Measurements from ENCODE around the gene SYN1.
"Not testable (repeated sequence)": the region's sequence is repeated elsewhere in the genome, so short reads cannot be mapped to it uniquely, and the experiment has no call there.

The SYN1 gene

DNA sequence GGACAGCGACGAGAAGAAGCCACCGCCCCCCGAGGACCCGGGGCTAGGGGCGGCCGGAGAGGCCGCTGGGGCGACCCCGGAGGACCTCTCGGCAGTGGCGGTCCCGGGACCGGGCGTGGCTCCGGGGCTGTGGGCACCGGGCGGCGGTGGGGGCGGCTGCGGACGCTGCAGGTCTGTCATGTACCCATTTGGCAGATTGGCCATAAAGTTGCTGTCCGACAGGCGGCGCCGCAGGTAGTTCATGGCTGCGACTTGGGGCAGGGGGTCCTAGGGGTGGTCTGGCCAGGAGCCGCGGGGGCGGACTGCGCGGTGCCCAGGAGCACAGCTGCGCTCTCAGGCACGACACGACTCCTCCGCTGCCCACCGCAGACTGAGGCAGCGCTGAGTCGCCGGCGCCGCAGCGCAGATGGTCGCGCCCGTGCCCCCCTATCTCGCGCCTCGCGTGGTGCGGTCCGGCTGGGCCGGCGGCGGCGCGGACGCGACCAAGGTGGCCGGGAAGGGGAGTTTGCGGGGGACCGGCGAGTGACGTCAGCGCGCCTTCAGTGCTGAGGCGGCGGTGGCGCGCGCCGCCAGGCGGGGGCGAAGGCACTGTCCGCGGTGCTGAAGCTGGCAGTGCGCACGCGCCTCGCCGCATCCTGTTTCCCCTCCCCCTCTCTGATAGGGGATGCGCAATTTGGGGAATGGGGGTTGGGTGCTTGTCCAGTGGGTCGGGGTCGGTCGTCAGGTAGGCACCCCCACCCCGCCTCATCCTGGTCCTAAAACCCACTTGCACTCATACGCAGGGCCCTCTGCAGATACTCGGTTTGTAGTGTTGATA is at the start of gene SYN1:
SYN1 (minus strand) TSS at position 372 of the 817 bp plus-strand sequence; CDS start at position 243, 129 bp downstream.
- peak; percentile 65 to 88 for DNase-seq

DNA sequence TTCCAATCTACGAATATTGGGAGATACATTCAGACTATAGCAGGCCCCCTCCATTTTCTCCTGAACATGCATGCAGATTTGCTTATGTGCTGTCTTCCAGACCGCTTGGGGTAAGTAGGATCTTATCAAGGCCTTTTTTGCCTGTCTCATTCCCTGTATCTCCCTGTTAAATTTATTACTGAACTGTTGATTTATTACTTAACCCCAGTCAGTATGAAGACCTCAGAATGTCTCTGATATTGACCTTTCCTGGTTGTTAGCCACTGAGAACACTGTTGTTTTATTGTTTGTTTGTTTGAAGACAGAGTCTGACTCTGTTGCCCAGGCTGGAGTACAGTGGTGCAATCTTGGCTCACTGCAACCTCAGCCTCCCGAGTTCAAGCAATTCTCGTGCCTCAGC is 46.1 kb upstream of the SYN1 start:
- DNase-seq, result not testable (repeated sequence)

DNA sequence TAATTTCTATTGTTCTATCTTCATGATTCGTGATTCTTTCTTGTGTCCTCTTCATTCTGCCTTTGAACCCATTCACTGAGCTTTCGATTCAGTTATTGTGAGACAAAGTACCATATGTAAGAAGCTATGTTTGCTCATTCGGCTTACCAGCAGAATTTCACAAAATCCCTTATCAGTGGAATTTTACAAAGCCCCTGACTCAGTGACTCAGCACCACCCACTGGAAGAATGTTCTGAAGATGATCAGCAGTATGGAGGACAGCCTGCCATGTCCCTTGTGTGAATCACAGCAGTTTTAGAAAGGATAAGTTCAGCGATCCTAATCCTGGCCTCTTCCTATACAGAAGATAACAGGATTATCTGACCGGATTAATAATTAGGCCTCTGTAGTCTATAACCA is 45.1 kb upstream of the SYN1 start:
- DNase-seq, result peak in 1 of 2 experiments; percentile 75

DNA sequence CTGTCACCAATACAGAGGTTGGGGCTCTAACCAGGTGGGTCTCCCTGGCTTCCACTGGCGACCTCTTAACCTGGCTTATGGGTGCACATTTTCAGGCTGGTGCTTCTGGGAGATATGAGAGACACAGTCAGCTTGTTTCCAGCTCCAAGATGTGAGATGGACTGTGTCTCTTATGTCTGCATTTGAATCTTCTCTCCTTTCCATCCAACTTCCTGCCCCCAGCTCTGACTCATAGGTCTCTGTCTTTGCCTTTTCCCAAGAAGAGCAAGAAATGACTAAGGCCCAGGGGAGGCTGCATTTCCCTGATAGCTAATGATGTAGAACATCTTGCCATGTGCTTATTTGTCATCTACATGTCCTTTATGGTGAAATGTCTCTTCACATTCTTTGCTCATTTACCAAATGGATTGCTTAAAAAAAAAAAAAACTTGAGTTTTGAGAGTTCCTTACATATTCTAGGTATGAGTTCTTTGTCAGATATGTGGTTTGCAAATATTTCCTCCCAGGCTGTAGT is 42.5 kb upstream of the SYN1 start:
- no peak for DNase-seq

DNA sequence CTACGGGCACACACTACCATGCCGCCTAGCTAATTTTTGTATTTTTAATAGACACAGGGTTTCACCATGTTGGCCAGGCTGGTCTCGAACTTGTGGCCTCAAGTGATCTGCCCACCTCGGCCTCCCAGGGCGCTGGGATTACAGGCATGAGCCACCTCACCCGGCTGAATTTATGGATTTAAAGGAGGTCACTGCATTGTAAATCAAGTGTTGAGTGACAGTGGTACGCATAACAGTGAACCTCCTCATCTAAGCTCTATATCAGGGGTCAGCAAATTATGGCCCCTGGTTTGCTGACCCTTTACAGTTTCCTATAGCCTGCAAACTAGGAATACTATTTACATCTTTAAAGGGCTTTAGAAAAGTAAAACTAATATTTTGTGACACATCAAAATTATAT is 41.9 kb upstream of the SYN1 start:
- DNase-seq, result no peak

DNA sequence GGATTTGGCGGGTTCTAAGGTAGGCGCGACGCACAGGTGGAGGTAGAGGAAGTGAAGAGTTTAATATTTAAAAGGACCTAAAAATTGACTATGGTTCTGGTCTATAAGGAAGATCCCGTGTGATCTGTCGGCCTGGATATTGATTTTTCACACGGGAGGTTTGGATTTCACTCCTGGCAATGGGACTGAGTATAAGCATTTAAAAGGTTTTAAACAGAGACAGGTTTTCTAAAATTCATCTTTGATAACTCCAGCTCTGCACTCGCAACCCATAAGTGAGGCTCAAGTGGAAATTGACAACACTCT is 39.7 kb upstream of the SYN1 start:
- DNase-seq, result no peak

DNA sequence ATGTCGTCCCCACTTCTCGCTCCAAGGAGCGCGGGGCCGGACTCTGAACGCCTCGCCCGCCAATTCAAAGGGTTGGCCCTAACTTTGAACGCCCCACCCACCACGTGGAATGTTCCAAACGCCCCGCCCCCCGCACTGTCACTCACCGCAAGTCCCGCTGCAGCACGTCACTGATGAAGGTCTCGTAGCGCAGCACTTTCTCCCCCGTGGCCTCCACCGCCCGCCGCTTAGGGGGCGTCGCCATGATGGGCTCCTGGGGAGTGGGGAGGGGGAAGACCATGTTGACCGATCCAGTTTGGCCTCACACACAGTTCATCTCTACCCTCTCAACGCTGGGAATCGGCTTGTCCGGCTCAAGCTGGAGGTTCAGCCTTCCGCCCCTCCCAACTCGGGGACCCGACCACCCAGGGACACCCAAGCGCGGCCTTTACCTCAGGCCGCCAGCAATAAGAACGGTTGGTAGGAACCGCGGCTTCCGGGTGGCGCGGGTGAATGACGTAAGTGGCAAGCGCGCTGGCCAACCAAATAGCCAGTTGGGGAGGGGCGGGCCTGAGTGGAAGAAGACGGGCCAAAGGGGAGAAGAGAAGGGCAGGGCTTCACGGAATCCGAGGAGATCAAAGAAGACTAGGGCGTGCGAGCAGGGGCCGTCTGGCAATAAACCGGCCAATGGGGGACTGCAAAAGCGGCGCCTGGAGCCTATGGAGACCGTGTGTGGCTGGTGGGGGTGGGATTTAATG is 39.2 kb upstream of the SYN1 start, which contains the start of gene UXT:
UXT (minus strand) TSS at position 497 of the 737 bp plus-strand sequence; CDS start at position 244, 253 bp downstream.
- DNase-seq, result peak; percentile 94 to 95

DNA sequence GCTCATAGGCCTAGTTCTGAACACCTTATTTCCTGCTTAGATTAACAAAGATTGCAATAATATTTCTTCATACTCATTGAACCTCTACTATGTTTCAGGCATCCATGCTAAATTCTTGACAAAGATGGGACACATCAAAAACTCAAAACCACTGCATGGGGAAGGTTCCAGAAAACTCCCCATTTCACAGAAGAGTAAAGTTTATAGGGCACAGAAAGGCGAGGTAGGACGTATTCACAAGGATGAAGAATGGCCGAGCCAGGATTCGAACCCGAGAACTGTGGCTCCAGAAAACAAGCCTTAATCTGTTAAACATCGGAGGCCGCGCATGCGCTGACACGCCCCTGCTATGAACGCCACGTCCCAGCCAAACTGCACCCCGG is 38.6 kb upstream of the SYN1 start:
- DNase-seq, result no peak

DNA sequence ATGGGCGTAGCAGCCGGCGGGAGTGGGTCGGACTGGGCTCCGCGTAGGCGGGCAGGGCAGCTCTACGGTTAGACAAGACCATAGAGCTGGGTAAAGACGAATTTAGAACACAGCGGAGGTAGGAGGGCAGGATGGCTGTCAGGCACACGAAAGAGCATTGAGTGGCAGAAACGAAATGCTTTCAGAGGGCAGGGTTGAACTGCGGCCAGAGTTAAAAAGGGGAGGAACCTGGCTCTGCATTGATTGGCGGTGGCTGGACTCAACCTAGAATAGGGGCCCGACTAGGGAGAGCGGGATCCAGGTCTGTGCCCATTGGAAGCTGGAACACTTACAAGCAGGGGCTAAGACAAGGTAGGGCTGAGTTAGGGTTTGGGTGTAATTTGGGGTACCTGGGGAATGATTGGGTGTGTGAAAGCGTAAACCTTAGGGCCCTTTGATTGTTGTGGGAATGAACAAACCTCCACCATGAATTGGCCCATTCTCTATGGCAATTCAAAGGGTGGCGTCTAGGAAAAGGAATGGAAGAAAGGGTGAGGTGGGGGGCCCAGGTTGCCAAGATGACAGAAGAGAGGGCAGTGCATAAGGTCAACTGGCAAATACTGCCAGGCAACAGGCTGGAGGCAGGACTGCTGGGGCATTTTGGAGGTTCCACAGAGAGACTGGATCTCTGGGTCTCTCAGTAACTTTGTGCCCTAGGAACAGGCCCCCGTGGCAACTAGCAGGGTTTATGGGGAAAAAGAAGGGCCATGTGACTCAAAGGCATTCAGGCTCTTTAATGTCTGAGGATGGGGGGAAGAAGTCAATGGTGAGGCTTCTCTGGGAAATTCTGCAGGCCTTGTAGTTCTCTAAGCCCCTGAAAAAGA is 31.6 kb upstream of the SYN1 start:
- no peak for DNase-seq

DNA sequence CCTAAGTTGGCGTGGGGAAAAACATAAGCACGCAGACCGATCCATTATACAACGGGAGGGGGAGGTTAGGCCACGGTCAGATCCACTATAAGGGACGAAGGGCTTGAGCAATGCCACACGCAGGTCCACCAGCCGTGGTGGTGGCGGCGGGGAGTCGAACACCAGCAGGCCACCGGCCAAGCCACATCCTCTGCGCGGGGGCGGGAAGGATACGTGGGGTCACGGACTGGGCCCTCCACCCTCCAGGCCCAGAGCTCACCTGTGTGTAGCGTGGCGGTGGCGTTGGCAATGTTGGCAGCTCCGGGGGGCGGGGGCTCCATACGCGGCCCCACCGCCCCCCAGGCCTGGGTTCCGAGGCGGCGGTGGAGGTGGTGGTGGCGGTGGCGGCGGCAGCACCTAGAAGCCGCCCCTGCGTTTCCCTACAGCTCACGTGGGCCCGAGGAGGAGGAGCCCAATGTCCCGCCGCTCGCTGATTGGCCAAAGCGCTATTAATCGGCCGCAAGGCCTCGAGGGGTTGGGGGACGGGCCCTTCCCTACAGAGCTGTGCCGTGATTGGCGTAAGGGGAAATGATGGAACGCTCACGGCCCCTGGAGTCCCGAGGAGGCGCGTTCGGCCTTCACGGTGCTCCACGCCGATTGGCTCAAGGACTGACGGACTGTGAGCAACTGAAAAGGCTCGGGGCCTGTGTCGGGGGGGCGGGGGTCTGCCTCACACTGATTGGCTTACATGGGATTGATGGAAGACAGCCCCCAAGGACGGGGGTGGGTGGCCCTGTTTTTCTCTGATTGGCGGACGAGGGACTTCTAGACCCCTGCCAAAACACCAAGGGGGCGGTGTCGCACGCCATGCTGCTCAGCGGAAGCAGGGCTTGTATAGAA is 30.7 kb upstream of the SYN1 start, which contains the start of gene ELK1:
ELK1 (minus strand) TSS at position 400 of the 879 bp plus-strand sequence. CDS start 9,122 bp downstream, outside the sequence.
- peak; percentile 99 for DNase-seq

DNA sequence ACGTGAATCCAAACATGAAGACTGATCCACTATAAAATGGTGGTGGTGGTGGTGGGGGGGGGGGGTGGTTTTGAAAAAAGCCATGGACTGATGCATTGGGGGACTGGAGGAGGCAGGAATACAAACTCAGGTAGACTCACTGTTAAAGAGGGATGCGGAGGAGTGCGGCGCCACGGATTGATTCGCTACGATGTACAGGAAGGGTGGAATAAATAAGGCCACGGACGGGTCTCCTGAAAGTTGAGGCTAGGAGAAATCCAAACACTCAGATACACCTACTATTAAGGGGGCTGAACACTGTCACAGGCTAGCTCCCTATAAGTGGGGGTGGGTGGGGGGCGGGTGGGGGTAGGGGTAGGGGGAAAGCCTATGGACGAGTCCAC is 30.1 kb upstream of the SYN1 start:
- peak in 1 of 2 experiments; percentile 26 for DNase-seq

DNA sequence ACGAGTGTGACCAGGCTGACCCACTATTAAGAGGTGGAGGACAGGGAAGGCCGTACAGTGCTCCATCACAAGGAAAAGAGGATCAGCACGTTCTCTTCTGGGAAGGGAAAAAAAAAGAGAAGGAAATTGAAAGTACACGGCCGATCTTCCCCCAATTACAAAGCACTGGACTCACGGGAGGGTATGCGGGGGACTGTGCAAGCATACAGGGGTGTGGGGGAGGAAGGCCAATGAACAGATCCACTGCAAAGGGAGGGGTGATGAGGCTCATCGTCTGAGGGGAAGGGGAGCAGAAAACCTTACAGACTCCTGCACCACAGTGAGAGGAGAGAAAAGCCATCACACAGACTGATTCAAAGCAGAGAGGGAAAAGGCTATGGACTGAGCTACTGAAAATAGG is 29.6 kb upstream of the SYN1 start:
- no peak for DNase-seq

DNA sequence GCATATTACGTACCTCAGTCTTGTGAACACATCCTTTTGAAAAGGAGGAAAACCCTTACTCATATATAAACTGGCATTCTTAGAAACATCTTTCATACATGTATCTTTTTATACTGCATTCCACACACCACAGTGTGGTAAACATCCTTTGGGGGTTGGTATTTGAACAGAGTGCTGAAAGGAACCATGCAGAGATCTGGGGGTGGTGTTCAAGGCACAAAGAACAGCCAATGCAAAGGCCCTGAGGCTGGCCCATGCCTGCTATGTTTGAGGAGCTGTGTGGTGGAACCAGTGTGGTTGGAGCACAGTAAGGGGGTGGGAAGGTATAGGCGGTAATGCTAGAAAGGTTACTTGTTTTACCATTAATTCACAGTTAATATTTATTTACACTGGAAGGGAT is 28.7 kb upstream of the SYN1 start:
- no peak for DNase-seq

DNA sequence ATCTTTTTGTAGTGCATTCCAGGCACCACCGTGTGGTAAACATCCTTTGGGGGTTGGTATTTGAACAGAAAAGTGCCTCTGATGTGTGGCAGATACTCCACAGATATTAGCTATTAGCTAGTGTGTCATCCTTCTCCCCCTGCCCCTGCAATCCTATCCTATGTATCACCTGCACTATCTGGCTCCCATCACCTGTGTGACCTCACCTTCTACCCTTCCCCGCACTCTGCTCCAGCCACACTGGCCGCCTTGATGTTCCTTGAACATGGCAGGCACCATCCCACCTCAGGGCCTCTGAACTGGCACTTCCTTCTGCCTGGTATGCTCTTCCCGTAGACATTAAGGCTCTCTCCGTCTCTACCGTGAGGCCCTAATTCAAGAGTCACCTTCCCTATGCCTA is 27.0 kb upstream of the SYN1 start:
- no peak for DNase-seq

DNA sequence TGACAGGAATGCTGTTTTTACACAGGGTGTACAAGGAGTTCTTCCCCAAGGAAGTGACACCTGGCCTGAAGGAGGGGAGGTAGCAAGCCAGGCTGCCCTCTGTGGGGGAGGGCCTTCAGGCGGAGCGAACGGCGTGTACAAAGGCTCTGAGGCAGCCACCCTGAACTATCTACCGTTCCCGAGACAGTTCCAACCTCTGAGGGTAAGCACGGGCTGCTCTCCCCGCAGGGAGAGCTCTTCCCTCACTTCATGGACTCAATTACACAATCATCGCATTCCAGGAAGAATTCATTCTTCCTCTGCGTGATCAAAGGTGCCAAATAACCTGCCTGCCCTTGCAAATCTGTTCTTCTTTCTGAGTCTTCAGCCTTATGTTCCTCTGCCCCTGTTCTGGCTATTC is 25.9 kb upstream of the SYN1 start:
- DNase-seq, result no peak

DNA sequence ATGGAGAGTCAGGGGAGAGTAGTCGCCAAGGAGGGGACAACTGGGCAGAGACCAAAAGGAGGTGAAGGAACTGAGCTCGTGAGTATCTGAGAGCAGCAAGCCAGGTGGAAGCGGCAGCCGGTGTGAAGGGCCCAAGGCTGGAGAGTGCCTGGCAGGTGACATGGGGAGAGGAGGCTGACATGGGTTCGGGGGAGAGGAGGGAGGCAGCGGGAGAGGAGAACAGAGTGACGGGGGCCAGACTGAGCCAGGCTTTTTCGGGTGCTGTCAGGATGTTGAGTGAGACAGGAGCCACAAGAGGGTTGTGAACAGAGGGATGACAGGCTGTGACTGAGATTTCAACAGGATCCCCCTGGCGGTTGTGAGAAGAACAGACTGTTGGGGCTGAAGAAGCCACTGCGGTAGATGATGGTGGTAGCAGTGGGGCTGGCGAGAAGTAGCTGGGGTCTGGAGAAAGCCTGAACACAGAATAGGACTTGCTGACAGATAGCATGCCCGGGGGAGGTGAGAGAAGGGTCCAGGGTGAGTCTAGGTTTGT is 25.0 kb upstream of the SYN1 start:
- peak in 1 of 2 experiments; percentile 12 for DNase-seq

DNA sequence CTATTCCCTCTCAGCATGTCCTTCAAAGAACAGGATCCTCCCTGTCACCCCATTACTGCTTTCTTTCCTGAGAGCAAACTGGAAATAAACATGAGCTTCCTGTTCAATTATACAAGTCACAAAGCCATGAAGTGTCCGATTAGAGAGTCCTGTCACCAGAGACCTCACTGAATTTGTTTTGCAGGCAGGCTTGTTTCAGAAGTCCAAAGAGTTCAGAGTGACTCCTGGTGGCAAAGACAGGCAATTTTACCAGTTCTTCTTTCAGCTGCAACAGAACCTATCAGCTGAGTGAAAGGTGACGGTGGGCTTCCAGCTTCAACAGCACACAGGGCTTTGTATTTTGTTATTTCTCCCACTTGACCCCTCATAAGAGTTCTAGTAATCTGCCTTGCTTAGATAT is 24.3 kb upstream of the SYN1 start:
- peak in 1 of 2 experiments; percentile 16 for DNase-seq

DNA sequence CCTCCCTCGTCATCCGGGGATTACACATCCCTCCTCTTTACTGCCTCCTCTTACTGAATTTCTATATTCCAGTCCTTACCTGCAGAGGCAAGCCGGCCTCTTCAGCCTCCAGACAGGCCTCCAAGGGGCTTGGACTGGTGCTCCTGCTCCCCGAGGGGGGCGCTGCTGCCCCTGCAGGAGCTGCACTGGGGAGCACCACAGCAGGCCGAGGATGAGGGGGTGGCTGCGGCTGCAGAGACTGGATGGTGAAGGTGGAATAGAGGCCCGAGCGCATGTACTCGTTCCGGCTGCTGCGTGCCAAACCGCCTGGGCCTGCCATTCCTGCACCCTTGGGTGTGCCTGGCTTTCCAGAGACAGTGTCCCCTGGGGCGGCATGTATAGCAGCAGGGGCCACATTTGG is 19.2 kb upstream of the SYN1 start:
- no peak for DNase-seq

DNA sequence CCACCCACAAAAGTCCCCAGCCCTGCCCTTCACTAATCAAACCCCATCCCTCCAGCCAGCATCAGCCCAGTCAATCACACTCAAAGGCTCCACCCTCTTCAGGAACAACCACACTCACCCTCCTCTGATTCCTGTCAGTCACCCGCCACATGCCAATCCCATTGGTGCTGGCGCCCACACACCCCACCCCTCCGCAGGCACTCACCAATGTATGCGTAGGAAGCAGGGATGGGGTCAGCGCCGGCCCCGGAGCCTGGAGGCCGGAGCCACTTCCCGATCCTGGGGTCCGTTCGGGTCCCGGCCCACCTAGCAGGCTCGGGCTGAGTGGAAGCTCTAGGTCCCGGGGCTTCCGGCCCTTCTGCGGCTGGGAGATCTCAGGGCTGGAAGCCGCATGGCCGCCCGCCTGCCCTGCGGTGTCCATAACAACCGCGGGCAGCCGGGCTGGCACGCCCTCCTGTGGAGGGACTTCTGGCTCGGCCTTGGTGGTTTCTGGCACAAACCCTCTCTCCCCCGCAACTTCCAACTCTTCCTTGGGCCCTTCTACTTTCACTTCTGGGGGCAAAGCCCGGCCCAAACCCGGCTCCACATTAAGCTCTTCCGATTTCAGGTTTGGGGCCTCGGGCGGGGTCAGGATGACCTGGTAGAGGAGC is 18.0 kb upstream of the SYN1 start:
- DNase-seq, result no peak

DNA sequence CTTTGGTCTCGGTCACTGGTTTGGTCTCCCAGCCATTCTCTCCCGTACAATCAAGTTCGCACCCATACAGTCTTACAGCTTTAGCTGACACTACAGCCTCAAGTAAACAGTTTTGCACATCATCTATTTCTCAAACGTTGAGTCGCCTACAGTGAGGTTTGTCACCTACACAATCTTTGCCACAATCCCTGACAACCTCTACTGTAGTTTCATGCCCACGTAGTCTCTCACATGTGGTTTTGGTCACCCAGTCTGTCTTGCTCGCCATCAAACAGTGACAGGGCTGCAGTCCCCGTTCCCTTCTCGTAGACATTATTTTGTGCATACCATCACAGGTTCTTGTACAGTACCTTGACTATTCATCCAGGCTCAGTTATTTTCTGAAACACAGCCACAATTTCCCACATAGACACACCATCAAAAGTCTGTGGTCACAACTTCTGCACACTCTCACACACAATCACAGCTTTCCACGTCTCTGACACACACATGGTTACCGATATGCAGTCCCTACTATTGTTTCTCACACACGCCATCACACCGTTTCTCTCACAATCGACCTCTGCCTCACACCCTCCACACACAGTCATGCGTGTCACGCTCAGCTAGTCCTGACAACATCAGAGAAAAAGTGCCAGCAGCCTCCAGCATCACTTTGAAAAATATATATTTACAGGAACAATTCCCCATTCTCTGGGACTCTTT is 15.4 kb upstream of the SYN1 start:
- no peak for DNase-seq
